ENCODE data around the gene DNAJC27.

DNA sequence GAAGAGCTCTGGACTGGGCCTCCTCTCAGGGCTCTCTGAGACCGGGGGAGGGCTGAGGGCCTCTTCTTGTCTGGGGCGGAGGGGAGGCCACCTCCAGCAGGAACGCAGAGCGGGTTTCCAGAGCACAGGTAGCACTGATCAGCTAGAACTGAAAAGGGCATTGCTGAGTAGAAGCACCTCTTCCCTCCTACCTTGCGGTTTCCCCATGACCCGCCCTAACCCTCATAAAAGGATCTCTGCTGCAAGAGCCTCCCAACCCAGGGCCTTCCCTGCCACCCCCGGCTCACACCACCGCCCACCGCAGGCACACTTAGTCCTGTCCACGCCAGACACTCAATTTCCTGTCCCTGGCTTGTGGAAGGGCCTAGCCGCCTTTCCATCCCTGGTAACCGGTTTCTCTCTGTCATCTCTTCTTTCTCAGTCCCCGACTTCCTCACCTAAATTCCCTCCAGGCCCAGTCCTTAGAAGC is 52.7 kb downstream of the DNAJC27 start:
- TF ChIP-seq POLR2A (IDR thresholded peaks at IDR 0.05; ENCODE audit: low read length), result no peak
- no peak for TF ChIP-seq GATA1 (IDR thresholded peaks at IDR 0.05; ENCODE audit: low read depth, low read length)

All from erythroblast (primary cell).